ENCODE measurements around the gene CIDEC.
"Not testable (repeated sequence)": the region's sequence is repeated elsewhere in the genome, so short reads cannot be mapped to it uniquely, and the experiment has no call there.

CIDEC gene

GRCh38 chr3:9875448-9875847 lies 4.6 kb downstream of the CIDEC start:
- no peak overlapping the region for H3K4me3 Mint-ChIP-seq
- H3K36me3 Mint-ChIP-seq (ENCODE audit: low read depth): no peaks in the 10 kb centered on the region
- peaks cover 4% of the 10 kb centered on the region for H3K27me3 Mint-ChIP-seq (ENCODE audit: low read depth)
- H3K9me3 Mint-ChIP-seq: no peaks in the 10 kb centered on the region
- peak overlapping the region in 2 of 3 experiments; percentile 1 to 26 for H3K27ac Mint-ChIP-seq
- no peak for TF ChIP-seq CTCF (IDR thresholded peaks at IDR 0.05; ENCODE audit: unreplicated experiment in 3 of 3)
- peaks cover 16% of the 10 kb centered on the region for H3K4me1 Mint-ChIP-seq

GRCh38 chr3:9872067-9872466 lies 8.0 kb downstream of the CIDEC start:
- H3K36me3 Mint-ChIP-seq (ENCODE audit: low read depth); H3K4me3 Mint-ChIP-seq; H3K27me3 Mint-ChIP-seq (ENCODE audit: low read depth); H3K9me3 Mint-ChIP-seq; H3K27ac Mint-ChIP-seq: not testable (repeated sequence)
- H3K4me1 Mint-ChIP-seq: peaks cover 14% of the 10 kb centered on the region

- Mint-ChIP-seq H3K27me3 (ENCODE audit: low read depth) (no peaks in the 10 kb centered on the region), H3K9me3 (no peaks in the 10 kb centered on the region), H3K4me3 (no peak overlapping the region), H3K27ac (no peak overlapping the region), H3K36me3 (ENCODE audit: low read depth) (no peaks in the 10 kb centered on the region), H3K4me1 (peaks cover 23% of the 10 kb centered on the region)
- no peak for TF ChIP-seq CTCF (IDR thresholded peaks at IDR 0.05; ENCODE audit: unreplicated experiment in 3 of 3)
These were observed 9.1 kb downstream of the CIDEC start for GRCh38 chr3:9870978-9871377.

GRCh38 chr3:9869955-9870354 lies 10.1 kb downstream of the CIDEC start:
- no peak overlapping the region for H3K4me3 Mint-ChIP-seq
- no peaks in the 10 kb centered on the region for H3K27me3 Mint-ChIP-seq (ENCODE audit: low read depth)
- H3K4me1 Mint-ChIP-seq: peaks cover 16% of the 10 kb centered on the region
- no peak overlapping the region for H3K27ac Mint-ChIP-seq
- no peak for TF ChIP-seq CTCF (IDR thresholded peaks at IDR 0.05; ENCODE audit: unreplicated experiment in 3 of 3)
- no peaks in the 10 kb centered on the region for H3K9me3 Mint-ChIP-seq
- no peaks in the 10 kb centered on the region for H3K36me3 Mint-ChIP-seq (ENCODE audit: low read depth)

- Mint-ChIP-seq H3K4me3 (no peak overlapping the region), H3K9me3 (no peaks in the 10 kb centered on the region), H3K27ac (peak overlapping the region in 1 of 3 experiments; percentile 97), H3K4me1 (peaks cover 28% of the 10 kb centered on the region), H3K27me3 (ENCODE audit: low read depth) (no peaks in the 10 kb centered on the region), H3K36me3 (ENCODE audit: low read depth) (no peaks in the 10 kb centered on the region)
- TF ChIP-seq CTCF (IDR thresholded peaks at IDR 0.05; ENCODE audit: unreplicated experiment in 3 of 3): no peak
These were observed 12.9 kb downstream of the CIDEC start for GRCh38 chr3:9867106-9867505.

- H3K27ac Mint-ChIP-seq: peak overlapping the region in 2 of 3 experiments; percentile 81 to 97
- peak overlapping the region in 1 of 3 experiments; percentile 49 for H3K4me3 Mint-ChIP-seq
- H3K4me1 Mint-ChIP-seq: peaks cover 32% of the 10 kb centered on the region
- no peaks in the 10 kb centered on the region for H3K27me3 Mint-ChIP-seq (ENCODE audit: low read depth)
- TF ChIP-seq CTCF (IDR thresholded peaks at IDR 0.05; ENCODE audit: unreplicated experiment in 3 of 3): no peak
- no peaks in the 10 kb centered on the region for H3K36me3 Mint-ChIP-seq (ENCODE audit: low read depth)
- no peaks in the 10 kb centered on the region for H3K9me3 Mint-ChIP-seq
These were observed 13.4 kb downstream of the CIDEC start for GRCh38 chr3:9866639-9867038.

- not testable (repeated sequence) for H3K9me3 Mint-ChIP-seq; H3K27me3 Mint-ChIP-seq (ENCODE audit: low read depth); H3K36me3 Mint-ChIP-seq (ENCODE audit: low read depth); H3K4me3 Mint-ChIP-seq
- H3K27ac Mint-ChIP-seq: peak overlapping the region; percentile 98 to 99 (median 98)
- peaks cover 32% of the 10 kb centered on the region for H3K4me1 Mint-ChIP-seq
These were observed 14.9 kb downstream of the CIDEC start for GRCh38 chr3:9865125-9865637.
